HCT116 (cell line): ENCODE measurements around the gene LRRC15. TPM values are rescaled to one million over a fixed set of nuclear protein-coding genes. Genes with fewer than 3 reads are reported as not detected.

Source experiments
- ATAC-seq: fragments of 200-7000 bp; cut with Tn5 transposase; 2 replicates; pipeline ENCODE4 v1.9.1; 2020; ENCODE audit warnings: mild to moderate bottlenecking, moderate library complexity
- BruUV-seq: library from RNA; stranded (reverse); fragments of 400-500 nt; replicated peaks from 2 replicates; lab custom pipeline; 2021; lab: Mats Ljungman, UMichigan
- CTCF ChIA-PET: fragments of 300-600 bp; sonication (Branson Sonifier 250); formaldehyde crosslinking; loops from one replicate; lab custom pipeline; 2021; ENCODE audit warnings: antibody characterized with exemption; lab: Charles Lee
- POLR2A ChIA-PET: fragments of 300-600, 350-600 bp; sonication (Branson Sonifier 250); formaldehyde crosslinking; loops from one replicate; lab custom pipeline; 2021; ENCODE audit warnings: antibody characterized with exemption; lab: Charles Lee
- RAD21 ChIA-PET, 2 experiments: fragments of 300-600 bp; sonication (Branson Sonifier 250); formaldehyde crosslinking; loops; one replicate each; lab custom pipeline; 2023; ENCODE audit warnings: low total read pairs in 2 of 2; ENCODE audit not compliant: uncharacterized antibody in 2 of 2, unreplicated experiment in 2 of 2, low non-redundant PET in 1 of 2; lab: Charles Lee
- DNase-seq: peaks from one replicate; pipeline ENCODE4 v3.0.0-alpha.2; 2010; ENCODE audit warnings: low read depth, low spot score
- H2AFZ ChIP-seq: fragments of 200-600 bp; shearing (Covaris generic), sonication (generic); 2 replicates; pipeline ENCODE4 v1.6.1; 2017; ENCODE audit warnings: low read depth, mixed run types, mixed read lengths, antibody characterized with exemption, low read length; ENCODE audit not compliant: poor library complexity, severe bottlenecking
- H3K27ac ChIP-seq: 2 replicates; pipeline ENCODE4 v1.5.1; 2012; ENCODE audit warnings: low read depth, low read length
- H3K27me3 ChIP-seq: fragments of 200-600 bp; sonication (generic); 2 replicates; pipeline ENCODE4 v1.6.1; 2016; ENCODE audit warnings: mixed run types, low read length, mixed read lengths; ENCODE audit not compliant: insufficient read depth
- H3K36me3 ChIP-seq, 2 experiments: fragments of 200-500 bp in 1 of 2; fragments of 200-600 bp in 1 of 2; sonication (Bioruptor generic) in 1 of 2; sonication (generic) in 1 of 2; 2 replicates each; pipeline versions ENCODE4 v1.5.1 to v1.6.1; 2014 to 2016; ENCODE audit warnings: low read length in 2 of 2, inconsistent platforms in 1 of 2, mixed read lengths in 1 of 2, mixed run types in 1 of 2; ENCODE audit not compliant: insufficient read depth in 2 of 2, control insufficient read depth in 1 of 2
- H3K4me1 ChIP-seq, 2 experiments: fragments of 200-600 bp in 1 of 2; sonication (generic) in 1 of 2; 2 replicates each; pipeline versions ENCODE4 v1.5.1 to v1.6.1; 2012 to 2017; ENCODE audit warnings: low read length in 2 of 2, inconsistent platforms in 1 of 2, mild to moderate bottlenecking in 1 of 2, mixed read lengths in 1 of 2, mixed run types in 1 of 2, moderate library complexity in 1 of 2; ENCODE audit not compliant: insufficient read depth in 2 of 2, control insufficient read depth in 1 of 2
- H3K4me2 ChIP-seq: fragments of 200-600 bp; sonication (generic); 2 replicates; pipeline ENCODE4 v1.6.1; 2017; ENCODE audit warnings: mixed run types, low read length, mixed read lengths
- H3K4me3 ChIP-seq, 2 experiments: fragments of 200-600 bp in 1 of 2; sonication (generic) in 1 of 2; replicated peaks in 1 of 2; 2 replicates each; pipeline ENCODE4 v1.5.1; 2011 to 2016; ENCODE audit warnings: low read length in 2 of 2, control low read depth in 1 of 2, low read depth in 1 of 2, mild to moderate bottlenecking in 1 of 2, mixed read lengths in 1 of 2, mixed run types in 1 of 2
- H3K79me2 ChIP-seq: fragments of 200-600 bp; sonication (generic); 2 replicates; pipeline ENCODE4 v1.6.1; 2017; ENCODE audit warnings: mild to moderate bottlenecking, mixed run types, low read length, moderate library complexity, mixed read lengths; ENCODE audit not compliant: insufficient read depth
- H3K9ac ChIP-seq: fragments of 200-600 bp; sonication (generic); 2 replicates; pipeline ENCODE4 v1.6.1; 2016; ENCODE audit warnings: low read length, mixed read lengths
- H3K9me2 ChIP-seq: fragments of 200-600 bp; sonication (generic), shearing (Covaris generic); 2 replicates; pipeline ENCODE4 v1.6.1; 2017; ENCODE audit warnings: mixed run types, mild to moderate bottlenecking, moderate library complexity; ENCODE audit not compliant: insufficient read depth
- H3K9me3 ChIP-seq, 2 experiments: fragments of 200-500 bp in 1 of 2; fragments of 200-600 bp in 1 of 2; sonication (Bioruptor generic) in 1 of 2; sonication (generic) in 1 of 2; 2 replicates each; pipeline ENCODE4 v1.6.1; 2014 to 2017; ENCODE audit warnings: low read length in 2 of 2, mixed read lengths in 2 of 2, inconsistent platforms in 1 of 2, low read depth in 1 of 2, mild to moderate bottlenecking in 1 of 2, mixed run types in 1 of 2, moderate library complexity in 1 of 2; ENCODE audit not compliant: control insufficient read depth in 1 of 2, insufficient read depth in 1 of 2
- H4K20me1 ChIP-seq: fragments of 200-600 bp; sonication (generic), shearing (Covaris generic); 2 replicates; pipeline ENCODE4 v1.6.1; 2017; ENCODE audit warnings: mixed run types, mild to moderate bottlenecking, moderate library complexity; ENCODE audit not compliant: insufficient read depth
- TCF7L2 ChIP-seq: IDR thresholded peaks from 2 replicates; pipeline ENCODE4 v1.7.0; 2011; ENCODE audit warnings: borderline replicate concordance, inconsistent platforms; ENCODE audit not compliant: insufficient read depth, insufficient read length; ENCODE audit errors: extremely low read depth
- YY1 ChIP-seq: IDR thresholded peaks from 2 replicates; pipeline ENCODE4 v1.6.1; 2011; ENCODE audit warnings: low read length, low read depth, moderate library complexity, mild to moderate bottlenecking; ENCODE audit not compliant: insufficient replicate concordance; ENCODE audit errors: extremely low read depth
- ZFX ChIP-seq: fragments of 450-650 bp; IDR thresholded peaks from 2 replicates; pipeline ENCODE4 v1.6.1; 2017
- intact Hi-C: fragments of 100-400 bp; cut with micrococcal nuclease; formaldehyde crosslinking; loops from 2 replicates; pipeline ENCODE4 v1.10.0; 2022
- total RNA-seq: library from RNA; stranded (reverse); gene quantifications from one replicate; pipeline ENCODE4 v1.2.1, GENCODE V29; 2021; ENCODE audit not compliant: unreplicated experiment
- TF ChIP-seq, protein P1 (sequence below): IDR thresholded peaks from 2 replicates; pipeline ENCODE4 v1.6.1; 2012
- TF ChIP-seq, protein P2 (sequence below), 3 experiments: fragments of 200-600 bp in 1 of 3; sonication (generic) in 1 of 3; IDR thresholded peaks in 2 of 3; conservative IDR thresholded peaks in 1 of 3; 2 replicates each; pipeline ENCODE4 v1.5.1; 2012 to 2017; ENCODE audit warnings: low read depth in 2 of 3, low read length in 2 of 3, antibody characterized with exemption in 1 of 3, borderline replicate concordance in 1 of 3, control low read depth in 1 of 3, mild to moderate bottlenecking in 1 of 3, mixed read lengths in 1 of 3, mixed run types in 1 of 3, moderate library complexity in 1 of 3; ENCODE audit not compliant: insufficient read depth in 1 of 3

LRRC15 gene
- total RNA-seq, 1 experiment from 2014 or later = not detected

DNA sequence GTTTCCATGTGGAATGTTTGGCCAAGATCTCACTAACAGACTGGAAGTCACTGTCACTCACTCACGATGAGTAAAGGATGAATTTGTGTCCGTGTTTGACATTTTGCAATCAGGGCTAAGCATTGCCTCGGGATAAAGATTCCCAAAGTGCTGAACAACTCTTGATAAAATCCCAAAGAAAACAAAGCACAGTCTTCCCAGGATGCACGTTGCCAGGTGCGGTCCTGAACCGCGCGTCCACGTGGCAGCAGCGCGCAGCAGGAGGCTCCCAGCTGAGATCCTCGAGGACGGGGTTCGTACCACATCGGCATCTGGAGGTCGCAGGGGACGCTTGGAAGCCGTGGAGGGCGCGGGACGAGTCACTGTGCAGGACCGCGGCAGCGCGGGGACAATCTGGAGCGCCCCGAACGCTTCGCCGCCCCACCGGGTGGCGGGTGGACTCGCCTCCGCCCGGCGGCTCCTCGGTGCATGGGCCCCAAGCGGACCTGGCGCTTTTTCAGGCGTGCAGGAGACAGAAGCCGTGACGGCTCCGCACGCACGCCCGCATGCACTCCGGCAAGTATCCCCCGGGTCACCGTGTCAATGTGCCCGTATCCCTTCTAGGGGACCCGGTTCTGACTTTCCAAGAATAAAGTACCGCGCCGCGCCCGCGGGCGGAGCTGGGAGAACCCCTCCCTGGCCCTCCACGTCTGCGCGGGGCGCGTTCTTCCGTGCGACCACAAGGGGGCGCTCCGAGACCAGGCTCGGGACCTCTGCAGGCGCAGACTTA is 36.1 kb downstream of the LRRC15 start:
- Histone ChIP-seq H3K9ac (peak overlapping the region; percentile 49), H3K27ac (no peak overlapping the region; the same call in 1 of the 2 replicates), H3K27me3 (no peaks in the 10 kb centered on the region), H3K9me3 (no peaks in the 10 kb centered on the region), H3K4me1 (peaks cover 14 to 35% of the 10 kb centered on the region in 2 experiments; a peak in 3 of 4 replicates), H4K20me1 (no peaks in the 10 kb centered on the region), H2AFZ (peak overlapping the region; percentile 72), H3K4me3 (peak overlapping the region; percentile 42 to 49), H3K36me3 (no peaks in the 10 kb centered on the region), H3K9me2 (no peaks in the 10 kb centered on the region), H3K79me2 (no peaks in the 10 kb centered on the region), H3K4me2 (peak overlapping the region; percentile 81)
- intact Hi-C loops = loop anchor here (1.0 to 10.0 kb wide), 6 partner anchors 71 to 1181 kb away; partner anchors contain the start of gene LSG1
- peak; percentile 76 for DNase-seq
- TF ChIP-seq YY1 = peak; percentile 48
- TF ChIP-seq, protein P1, sequence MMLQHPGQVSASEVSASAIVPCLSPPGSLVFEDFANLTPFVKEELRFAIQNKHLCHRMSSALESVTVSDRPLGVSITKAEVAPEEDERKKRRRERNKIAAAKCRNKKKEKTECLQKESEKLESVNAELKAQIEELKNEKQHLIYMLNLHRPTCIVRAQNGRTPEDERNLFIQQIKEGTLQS = no peak
- TF ChIP-seq, protein P2, sequence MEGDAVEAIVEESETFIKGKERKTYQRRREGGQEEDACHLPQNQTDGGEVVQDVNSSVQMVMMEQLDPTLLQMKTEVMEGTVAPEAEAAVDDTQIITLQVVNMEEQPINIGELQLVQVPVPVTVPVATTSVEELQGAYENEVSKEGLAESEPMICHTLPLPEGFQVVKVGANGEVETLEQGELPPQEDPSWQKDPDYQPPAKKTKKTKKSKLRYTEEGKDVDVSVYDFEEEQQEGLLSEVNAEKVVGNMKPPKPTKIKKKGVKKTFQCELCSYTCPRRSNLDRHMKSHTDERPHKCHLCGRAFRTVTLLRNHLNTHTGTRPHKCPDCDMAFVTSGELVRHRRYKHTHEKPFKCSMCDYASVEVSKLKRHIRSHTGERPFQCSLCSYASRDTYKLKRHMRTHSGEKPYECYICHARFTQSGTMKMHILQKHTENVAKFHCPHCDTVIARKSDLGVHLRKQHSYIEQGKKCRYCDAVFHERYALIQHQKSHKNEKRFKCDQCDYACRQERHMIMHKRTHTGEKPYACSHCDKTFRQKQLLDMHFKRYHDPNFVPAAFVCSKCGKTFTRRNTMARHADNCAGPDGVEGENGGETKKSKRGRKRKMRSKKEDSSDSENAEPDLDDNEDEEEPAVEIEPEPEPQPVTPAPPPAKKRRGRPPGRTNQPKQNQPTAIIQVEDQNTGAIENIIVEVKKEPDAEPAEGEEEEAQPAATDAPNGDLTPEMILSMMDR (IDR thresholded peaks at IDR 0.05 in 2 of 3, conservative IDR thresholded peaks at IDR 0.05 in 1 of 3; ENCODE audit: borderline replicate concordance in 1 of 3, insufficient read depth in 1 of 3, low read depth in 2 of 3, low read length in 2 of 3) = peak in 2 of 3 experiments; percentile 89 to 97; a peak in 4 of 6 replicates
- TF ChIP-seq ZFX = peak; percentile 64; the same call in 1 of the 2 replicates
- peak; percentile 76 for TF ChIP-seq TCF7L2
- CTCF ChIA-PET = interaction anchor here (0.6 to 2.5 kb wide), 14 partner anchors 9 to 920 kb away, joined by 3 to 24 read pairs (median 5); no protein-coding TSS in a partner anchor
- RAD21 ChIA-PET = interaction anchor here (0.7 to 1.6 kb wide), 4 partner anchors 10 to 261 kb away, joined by 3 to 4 read pairs (median 3); no protein-coding TSS in a partner anchor
- POLR2A ChIA-PET = interaction anchor here (0.9 kb wide), 1 partner anchor 11 kb away, joined by 3 read pairs; no protein-coding TSS in a partner anchor
- peak; percentile 94 for ATAC-seq
- BruUV-seq = no TSS peak
